Fibroblast of the aortic adventitia (primary cell): ENCODE data around the gene LBR. TPM values are rescaled to one million over a fixed set of nuclear protein-coding genes. Genes with fewer than 3 reads are reported as not detected.

Source experiments
- DNase-seq: peaks from one replicate; pipeline ENCODE4 v3.0.0-alpha.2; 2010; ENCODE audit warnings: low read depth
- H3K4me3 ChIP-seq: 2 replicates; pipeline ENCODE4 v1.5.1; 2011; ENCODE audit warnings: low read depth, mild to moderate bottlenecking, control low read depth, low read length, moderate library complexity
- total RNA-seq: library from RNA; depleted of rRNA; stranded (reverse); fragments of >200 nt; gene quantifications from 2 replicates; pipeline ENCODE4 v1.2.3, GENCODE V29; 2012; ENCODE audit warnings: low replicate concordance
- TF ChIP-seq, protein P1 (sequence below): IDR thresholded peaks from 2 replicates; pipeline ENCODE4 v1.5.1; 2011; ENCODE audit warnings: mild to moderate bottlenecking, low read length, control low read depth, inconsistent platforms; ENCODE audit not compliant: insufficient read depth

The LBR gene
- total RNA-seq, 1 donor = 32.1 TPM

DNA sequence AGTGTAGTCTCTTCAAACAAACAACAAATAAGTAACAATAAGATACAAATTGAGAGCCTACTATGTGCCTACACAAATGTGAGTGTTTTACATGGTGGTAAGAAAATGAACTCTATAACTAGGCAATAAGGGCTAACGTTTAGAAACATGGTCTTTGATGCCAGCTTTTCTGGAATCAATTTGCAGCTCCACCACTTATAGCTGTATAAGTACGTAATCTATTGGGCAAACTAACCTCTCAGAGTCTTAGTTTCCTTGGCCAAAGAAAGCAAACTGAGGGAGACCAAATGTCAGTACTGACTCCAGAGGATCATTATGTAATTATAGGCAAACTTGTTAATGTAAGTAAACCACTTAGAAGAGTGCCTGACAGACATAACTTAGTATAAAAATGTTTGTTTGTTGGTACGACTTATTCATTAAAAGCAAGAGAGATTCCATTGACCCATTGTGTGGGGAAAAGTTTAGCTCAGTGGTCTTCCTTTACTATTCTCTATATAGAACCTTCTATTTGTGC, 59.7 kb downstream of the LBR start:
- H3K4me3 ChIP-seq = no peak overlapping the region
- TF ChIP-seq, protein P1, sequence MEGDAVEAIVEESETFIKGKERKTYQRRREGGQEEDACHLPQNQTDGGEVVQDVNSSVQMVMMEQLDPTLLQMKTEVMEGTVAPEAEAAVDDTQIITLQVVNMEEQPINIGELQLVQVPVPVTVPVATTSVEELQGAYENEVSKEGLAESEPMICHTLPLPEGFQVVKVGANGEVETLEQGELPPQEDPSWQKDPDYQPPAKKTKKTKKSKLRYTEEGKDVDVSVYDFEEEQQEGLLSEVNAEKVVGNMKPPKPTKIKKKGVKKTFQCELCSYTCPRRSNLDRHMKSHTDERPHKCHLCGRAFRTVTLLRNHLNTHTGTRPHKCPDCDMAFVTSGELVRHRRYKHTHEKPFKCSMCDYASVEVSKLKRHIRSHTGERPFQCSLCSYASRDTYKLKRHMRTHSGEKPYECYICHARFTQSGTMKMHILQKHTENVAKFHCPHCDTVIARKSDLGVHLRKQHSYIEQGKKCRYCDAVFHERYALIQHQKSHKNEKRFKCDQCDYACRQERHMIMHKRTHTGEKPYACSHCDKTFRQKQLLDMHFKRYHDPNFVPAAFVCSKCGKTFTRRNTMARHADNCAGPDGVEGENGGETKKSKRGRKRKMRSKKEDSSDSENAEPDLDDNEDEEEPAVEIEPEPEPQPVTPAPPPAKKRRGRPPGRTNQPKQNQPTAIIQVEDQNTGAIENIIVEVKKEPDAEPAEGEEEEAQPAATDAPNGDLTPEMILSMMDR = no peak
- no peak for DNase-seq

DNA sequence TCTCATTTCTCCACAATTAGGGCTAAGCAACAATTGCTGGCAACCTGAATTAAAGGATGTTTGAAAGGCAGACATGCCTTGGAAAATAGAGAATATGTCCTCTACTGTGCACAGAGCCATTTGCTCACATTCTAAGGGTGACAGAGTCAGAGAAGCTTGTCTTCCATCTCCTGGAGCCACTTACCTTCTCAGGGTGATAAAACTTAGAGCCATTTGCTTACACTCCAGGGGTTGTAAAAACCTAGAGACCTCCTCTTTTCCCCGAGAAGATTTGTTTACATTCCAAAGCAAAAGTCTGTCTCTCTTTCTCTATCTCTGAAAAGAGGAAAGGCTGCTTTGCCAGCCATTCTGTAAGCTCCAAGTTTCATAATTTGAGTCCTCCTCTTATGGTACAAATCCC, 61.3 kb downstream of the LBR start:
- no peak overlapping the region for H3K4me3 ChIP-seq
- TF ChIP-seq, protein P1 = no peak
- no peak for DNase-seq

DNA sequence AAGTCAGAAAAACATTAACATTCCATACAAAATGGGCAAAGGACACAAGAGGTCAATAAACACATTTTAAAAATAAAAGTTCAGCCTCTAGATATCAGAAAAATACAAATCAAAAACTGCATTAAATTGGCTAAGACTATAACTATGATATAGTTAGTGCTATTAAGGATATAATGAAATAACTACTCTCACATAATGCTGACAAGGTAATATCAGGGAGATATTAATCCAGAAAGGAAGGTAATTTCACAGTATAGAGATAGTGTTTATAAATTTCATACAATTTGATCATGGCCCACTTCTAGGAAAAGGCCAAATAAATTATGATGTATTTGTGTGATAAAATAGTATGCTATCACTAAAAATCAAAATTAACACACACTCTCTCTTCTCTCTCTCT, 61.8 kb downstream of the LBR start:
- H3K4me3 ChIP-seq = no peak overlapping the region
- TF ChIP-seq, protein P1 = no peak
- no peak for DNase-seq

DNA sequence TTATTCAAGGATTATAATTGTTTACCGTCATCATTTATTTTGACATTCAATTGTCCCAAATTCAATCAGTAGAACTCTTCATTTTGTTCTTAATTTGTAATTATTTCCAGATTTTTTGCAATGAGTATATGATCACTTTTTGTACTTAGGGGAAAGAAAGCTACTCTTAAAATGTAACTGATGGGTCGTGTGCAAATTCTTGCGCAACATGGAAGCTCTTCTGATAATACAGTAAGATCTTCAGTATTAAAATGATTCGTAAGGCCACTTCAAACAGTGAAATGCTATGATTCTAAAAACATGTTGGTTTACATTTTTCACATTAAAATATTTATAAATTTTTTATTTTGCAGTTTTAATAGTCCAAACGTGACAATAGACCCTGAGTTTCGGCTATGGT, 63.4 kb downstream of the LBR start:
- TF ChIP-seq, protein P1 = no peak
- no peak overlapping the region for H3K4me3 ChIP-seq
- no peak for DNase-seq

DNA sequence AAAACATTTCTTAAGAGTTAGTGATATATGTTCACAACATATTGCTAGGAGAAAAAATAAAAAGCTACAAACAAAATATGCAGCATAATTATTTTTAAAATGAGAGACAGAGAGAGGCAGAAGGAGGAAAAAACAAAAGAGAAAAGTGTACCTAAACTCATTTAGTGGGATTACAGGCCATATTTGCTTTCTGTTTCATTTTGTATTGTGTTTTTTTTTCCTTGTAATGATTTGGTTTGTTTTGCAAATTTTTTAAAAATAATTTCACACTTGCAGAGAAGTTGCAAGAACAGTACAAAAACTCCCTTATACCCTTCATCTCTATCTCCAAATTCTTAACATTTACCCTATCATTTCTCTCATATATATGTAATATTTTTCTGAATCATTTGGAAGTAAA, 65.0 kb downstream of the LBR start:
- TF ChIP-seq, protein P1 = no peak
- H3K4me3 ChIP-seq = no peak overlapping the region
- no peak for DNase-seq

DNA sequence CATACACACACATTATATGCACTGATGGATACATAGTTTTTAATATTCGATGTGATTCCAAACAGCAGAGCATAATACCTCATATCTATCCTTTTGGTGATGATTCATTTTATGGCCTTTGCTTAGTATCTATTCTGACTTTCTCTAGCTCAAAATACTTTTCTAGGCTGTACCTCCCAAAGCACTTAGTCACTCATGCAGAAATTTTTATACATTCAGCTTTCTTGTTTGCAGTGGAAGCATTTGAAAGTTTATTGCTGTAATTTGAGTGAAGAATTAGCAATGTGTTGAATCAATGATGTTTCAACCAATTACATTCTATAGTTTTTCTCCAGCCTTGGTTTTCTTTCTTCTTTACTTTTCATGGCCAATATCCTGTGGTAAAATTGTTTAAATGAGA, 66.7 kb downstream of the LBR start:
- TF ChIP-seq, protein P1 = no peak
- DNase-seq = no peak
- no peak overlapping the region for H3K4me3 ChIP-seq

DNA sequence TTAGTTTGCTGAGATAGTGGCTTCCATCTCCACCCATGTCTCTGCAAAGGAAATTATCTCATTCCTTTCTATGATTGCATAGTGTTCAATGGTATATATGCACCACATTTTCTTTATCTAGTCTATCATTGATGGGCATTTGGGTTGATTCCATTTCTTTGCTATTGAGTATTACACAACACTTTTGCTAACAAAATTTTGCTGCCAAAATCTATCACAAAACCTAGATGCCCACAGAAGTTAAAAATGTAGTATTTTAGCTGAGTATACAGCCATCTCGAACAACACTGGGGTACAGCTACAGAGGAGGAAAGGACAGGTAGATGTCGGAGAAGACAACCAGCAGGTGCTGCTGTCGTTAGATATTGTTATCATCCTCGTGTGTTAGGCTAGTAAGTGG, 67.7 kb downstream of the LBR start:
- TF ChIP-seq, protein P1 = no peak
- H3K4me3 ChIP-seq = no peak overlapping the region
- DNase-seq = no peak
